ENCODE measurements around the gene BBS1. TPM values are rescaled to one million over a fixed set of nuclear protein-coding genes. Genes with fewer than 3 reads are reported as not detected.
A peak's percentile ranks its signal among the peaks of the same experiment; 100 is the strongest.

BBS1 gene
- total RNA-seq, 2 experiments from 2014 or later = 22.6 to 26.4 TPM

DNA sequence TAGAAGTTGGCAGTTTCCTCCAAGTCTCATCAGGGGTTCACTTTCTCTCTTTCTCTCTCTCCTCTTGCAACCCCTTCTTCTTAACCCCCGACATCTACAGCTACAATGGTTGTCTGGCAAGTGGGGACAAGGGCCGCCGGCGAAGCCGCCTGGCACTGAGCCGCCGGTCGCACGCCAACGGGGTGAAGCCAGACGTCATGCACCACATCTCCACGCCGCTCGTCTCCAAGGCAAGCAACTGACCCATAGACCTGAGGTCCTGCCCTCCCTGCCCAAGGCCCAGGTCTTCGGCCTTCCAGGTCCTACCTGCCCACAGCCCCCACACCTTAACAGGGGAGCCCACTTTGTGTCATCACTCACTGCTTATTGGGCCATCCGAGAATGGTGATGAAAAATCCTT, 39.3 kb upstream of the BBS1 start:
- no peak overlapping the region for H3K4me3 Mint-ChIP-seq
- ATAC-seq (ENCODE audit: low read depth) = no peak
- H3K36me3 Mint-ChIP-seq = peaks cover 1% of the 10 kb centered on the region
- no peaks in the 10 kb centered on the region for H3K9me3 Mint-ChIP-seq
- peaks cover 3% of the 10 kb centered on the region for H3K27me3 Mint-ChIP-seq
- peaks cover 15% of the 10 kb centered on the region for H3K4me1 Mint-ChIP-seq
- no peak for DNase-seq
- peak overlapping the region; percentile 48 for H3K27ac Mint-ChIP-seq
- POLR2A ChIA-PET = interaction anchor here (0.6 to 1.3 kb wide), 2 partner anchors 9 to 173 kb away, joined by 3 to 5 read pairs; partner anchors contain the start of gene DPP3

DNA sequence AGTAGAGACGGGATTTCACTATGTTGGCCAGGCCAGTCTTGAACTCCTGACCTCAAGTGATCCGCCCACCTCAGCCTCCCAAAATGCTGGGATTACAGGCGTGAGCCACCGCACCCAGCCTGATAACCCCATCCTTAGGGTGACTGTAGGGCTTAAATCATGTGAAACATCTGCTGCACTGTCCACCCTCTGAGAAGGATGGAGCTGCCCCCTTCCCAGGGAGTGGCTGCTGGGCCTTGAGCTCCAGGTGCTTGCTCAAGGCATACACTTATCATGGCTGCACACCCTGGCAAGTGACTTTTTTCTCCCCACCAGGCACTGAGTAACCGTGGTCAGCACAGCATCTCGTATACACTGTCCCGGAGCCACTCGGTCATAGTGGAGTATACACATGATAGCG, 38.4 kb upstream of the BBS1 start:
- POLR2A ChIA-PET = interaction anchor here (0.6 kb wide), 1 partner anchor 172 kb away, joined by 3 read pairs; no protein-coding TSS in a partner anchor

DNA sequence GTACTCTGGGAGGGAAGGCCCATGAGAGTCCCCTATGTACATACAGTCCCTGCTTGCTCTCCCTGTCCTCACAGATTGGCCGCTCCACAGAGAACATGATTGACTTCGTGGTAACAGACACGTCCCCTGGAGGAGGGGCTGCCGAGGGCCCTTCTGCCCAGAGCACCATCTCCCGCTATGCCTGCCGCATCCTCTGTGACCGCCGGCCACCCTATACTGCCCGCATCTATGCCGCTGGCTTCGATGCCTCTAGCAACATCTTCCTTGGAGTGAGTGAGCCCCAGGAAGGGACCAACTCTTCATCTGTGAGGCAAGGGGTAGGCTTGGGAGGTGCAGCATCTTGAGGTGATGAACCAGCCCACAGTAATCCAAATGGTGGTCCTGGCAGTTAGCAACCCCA, 37.3 kb upstream of the BBS1 start:
- Mint-ChIP-seq H3K27me3 (peaks cover 1% of the 10 kb centered on the region), H3K4me1 (peaks cover 7% of the 10 kb centered on the region), H3K27ac (no peak overlapping the region), H3K4me3 (no peak overlapping the region), H3K36me3 (peaks cover 1% of the 10 kb centered on the region), H3K9me3 (no peaks in the 10 kb centered on the region)
- DNase-seq (no peak), ATAC-seq (ENCODE audit: low read depth) (no peak)
- POLR2A ChIA-PET = no interaction called here

More for the DNA sequence above, 38.4 kb upstream of the BBS1 start:
- ATAC-seq (ENCODE audit: low read depth) = no peak
- Mint-ChIP-seq H3K4me3 (no peak overlapping the region), H3K27me3 (peaks cover 3% of the 10 kb centered on the region), H3K27ac (no peak overlapping the region), H3K36me3 (peaks cover 1% of the 10 kb centered on the region), H3K9me3 (no peaks in the 10 kb centered on the region), H3K4me1 (peaks cover 13% of the 10 kb centered on the region)
- DNase-seq = no peak

DNA sequence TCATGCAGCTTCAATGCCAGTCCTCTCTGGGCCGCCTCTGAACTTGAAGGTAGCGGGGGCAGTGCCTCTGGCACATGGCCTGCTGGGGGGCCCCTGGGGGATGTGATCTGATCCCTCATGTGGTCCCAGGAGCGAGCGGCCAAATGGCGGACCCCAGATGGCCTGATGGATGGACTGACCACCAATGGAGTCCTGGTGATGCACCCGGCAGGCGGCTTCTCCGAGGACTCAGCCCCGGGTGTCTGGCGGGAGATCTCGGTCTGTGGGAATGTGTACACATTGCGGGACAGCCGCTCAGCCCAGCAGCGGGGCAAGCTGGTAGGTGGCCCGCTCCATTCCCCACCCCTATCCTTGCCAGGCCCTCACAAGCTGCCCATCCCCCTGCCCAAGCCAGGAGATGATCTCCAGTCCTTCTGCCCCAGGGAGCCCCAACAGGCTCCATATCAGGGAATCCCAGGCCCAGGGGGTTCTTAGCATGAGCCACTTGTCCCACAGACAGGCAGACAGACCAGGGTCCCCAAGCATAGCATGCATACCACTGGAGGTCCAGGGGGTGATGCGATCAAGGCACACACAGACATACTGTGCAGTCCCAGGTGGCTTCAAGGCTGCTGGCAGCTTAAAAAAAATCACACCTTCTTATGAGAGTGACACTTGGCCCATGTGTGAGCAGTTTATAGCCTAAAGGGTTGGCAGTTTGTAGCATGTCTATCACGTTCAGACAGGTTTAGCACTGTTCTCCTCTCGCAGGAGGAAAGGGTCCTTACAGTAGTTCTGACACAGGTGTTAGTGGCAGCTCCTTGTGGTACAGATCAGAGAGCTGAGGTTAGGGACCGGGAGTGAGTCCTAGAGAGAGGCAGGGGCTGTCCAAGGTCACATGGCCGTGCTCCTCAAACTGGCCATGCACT, 36.6 kb upstream of the BBS1 start:
- Mint-ChIP-seq H3K4me1 (peaks cover 6% of the 10 kb centered on the region), H3K36me3 (peaks cover 1% of the 10 kb centered on the region), H3K9me3 (no peaks in the 10 kb centered on the region), H3K27me3 (no peaks in the 10 kb centered on the region), H3K27ac (no peak overlapping the region), H3K4me3 (no peak overlapping the region)
- ATAC-seq (ENCODE audit: low read depth) (no peak), DNase-seq (no peak)
- POLR2A ChIA-PET = no interaction called here

DNA sequence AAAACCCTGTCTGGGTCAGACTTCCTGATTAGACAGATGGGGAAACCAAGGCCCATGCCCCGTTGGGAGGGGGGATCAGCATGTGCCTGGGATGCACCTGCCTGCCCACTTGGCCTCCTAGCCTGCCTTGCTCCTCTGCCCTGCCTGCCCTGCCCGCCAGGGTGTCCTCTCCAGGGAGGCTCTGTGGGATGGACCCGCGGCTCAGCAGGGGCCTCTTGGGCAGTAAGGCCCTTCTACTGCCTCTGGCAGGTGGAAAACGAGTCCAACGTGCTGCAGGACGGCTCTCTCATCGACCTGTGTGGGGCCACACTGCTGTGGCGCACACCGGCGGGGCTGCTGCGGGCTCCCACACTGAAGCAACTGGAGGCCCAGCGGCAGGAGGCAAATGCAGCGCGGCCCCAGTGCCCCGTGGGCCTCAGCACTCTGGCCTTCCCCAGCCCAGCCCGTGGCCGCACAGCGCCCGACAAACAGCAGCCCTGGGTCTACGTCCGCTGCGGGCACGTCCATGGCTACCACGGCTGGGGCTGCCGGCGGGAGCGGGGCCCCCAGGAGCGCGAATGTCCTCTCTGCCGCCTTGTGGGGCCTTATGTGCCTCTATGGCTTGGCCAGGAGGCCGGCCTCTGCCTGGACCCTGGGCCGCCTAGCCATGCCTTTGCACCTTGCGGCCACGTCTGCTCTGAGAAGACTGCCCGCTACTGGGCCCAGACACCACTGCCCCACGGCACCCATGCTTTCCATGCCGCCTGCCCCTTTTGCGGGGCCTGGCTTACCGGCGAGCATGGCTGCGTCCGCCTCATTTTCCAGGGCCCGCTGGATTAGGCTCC, 34.9 kb upstream of the BBS1 start:
- POLR2A ChIA-PET = no interaction called here
- ATAC-seq (ENCODE audit: low read depth) = no peak
- no peaks in the 10 kb centered on the region for H3K27me3 Mint-ChIP-seq
- H3K9me3 Mint-ChIP-seq = no peaks in the 10 kb centered on the region
- no peak overlapping the region for H3K4me3 Mint-ChIP-seq
- no peak overlapping the region for H3K27ac Mint-ChIP-seq
- H3K4me1 Mint-ChIP-seq = peaks cover 10% of the 10 kb centered on the region
- H3K36me3 Mint-ChIP-seq = peaks cover 1% of the 10 kb centered on the region
- no peak for DNase-seq

DNA sequence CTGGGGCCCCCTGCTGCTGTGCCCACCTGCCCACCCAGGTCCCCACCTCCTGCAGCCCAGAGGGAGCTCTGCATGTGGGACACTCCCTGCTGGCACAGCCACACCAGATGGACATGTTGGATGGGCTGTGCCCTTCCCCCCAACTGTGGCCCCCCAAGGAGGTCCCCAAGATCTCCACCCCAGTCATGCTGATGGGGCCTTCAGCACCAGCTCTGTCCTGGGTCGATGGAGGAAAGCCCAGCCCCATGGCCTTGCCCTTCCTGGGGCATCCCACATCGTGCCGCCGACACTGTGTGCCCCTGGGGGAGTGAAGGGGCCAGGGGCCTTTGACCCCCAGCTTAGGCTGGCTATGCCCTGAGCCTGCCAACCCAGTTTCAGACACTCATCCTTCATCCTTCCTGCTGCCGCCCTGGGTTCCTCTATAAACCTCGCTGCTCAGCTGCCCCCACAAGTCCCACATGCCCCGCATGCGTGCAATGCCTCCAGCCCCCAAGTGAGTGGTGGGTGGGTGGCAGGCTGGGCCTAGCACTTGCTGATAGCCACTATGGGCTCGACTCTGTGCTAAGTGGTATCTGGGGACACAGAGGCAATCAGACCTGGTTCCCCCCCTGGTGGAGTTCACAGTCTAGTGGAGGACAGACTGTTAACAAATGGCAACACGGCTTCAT, 34.1 kb upstream of the BBS1 start:
- POLR2A ChIA-PET = no interaction called here
- Mint-ChIP-seq H3K36me3 (no peaks in the 10 kb centered on the region), H3K27ac (no peak overlapping the region)

DNA sequence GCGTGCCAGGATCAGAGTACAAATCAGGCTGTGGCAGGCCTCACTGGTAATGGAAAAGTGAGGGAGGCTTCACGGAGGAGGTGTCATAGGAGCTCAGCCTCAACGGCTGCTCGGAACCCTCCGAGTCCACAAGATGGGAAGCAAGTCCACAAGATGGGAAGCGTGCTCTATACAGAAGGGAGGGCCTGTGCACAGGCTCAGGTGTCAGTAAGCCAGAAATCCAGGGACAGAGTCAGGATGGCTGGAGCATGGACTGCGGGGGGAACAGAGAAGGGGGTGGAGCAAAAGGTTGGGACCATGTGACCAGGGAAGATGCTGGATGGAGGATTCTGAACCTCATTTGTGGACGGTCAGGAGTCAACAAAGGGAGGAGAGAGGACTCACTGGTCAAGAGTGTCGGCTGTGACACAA, 33.6 kb upstream of the BBS1 start:
- H3K27ac Mint-ChIP-seq = no peak overlapping the region
- POLR2A ChIA-PET = no interaction called here

More for the DNA sequence above, 34.1 kb upstream of the BBS1 start:
- ATAC-seq (ENCODE audit: low read depth) (no peak), DNase-seq (no peak)
- Mint-ChIP-seq H3K27me3 (no peaks in the 10 kb centered on the region), H3K9me3 (no peaks in the 10 kb centered on the region), H3K4me3 (no peak overlapping the region), H3K4me1 (peaks cover 15% of the 10 kb centered on the region)

DNA sequence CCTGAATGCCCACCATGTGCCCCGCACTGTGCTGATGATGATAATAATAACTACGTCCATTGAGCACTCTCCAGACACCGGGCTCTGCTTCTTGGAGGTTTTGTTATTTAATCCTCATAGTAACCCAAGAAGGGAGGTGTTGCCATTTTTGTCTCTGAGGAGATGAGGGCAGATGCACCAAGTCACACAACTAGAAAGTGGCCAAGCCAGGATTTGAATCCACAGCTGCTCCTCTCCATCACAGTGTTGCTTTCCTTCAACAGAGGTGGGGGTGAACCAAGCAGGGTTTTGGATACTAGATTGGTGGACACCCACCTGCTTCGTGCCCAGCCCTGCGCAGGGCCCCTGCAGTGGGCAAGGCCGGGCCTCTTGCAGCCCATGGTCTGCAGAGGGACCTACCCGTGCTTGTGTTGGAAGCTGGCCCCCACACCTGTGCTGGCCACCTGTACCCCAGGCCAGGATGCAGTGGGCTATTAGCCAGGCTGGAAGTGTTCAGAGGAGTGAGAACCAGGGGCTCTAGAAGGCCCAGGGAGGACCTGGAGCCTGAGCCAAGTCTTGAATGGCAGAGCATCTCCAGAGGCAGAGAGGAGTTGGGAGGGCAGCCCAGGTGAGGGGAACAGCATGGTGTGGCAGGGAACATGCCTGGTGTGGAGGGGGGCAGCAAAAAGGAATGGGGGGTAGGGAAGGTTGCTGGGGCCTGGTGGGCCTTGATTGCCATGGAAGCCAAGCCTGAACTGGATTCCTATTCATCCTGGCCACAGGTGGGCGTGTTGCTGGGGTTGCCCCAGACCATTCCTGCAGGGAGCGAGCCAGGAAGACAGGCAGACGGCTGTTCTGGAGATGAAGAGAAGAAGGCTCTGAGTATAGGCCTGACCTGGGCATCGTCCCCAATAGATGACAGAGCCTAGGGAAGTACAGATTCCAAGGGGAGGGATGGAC, 32.9 kb upstream of the BBS1 start:
- no peak for DNase-seq
- no peaks in the 10 kb centered on the region for H3K27me3 Mint-ChIP-seq
- peaks cover 18% of the 10 kb centered on the region for H3K4me1 Mint-ChIP-seq
- no peak overlapping the region for H3K27ac Mint-ChIP-seq
- H3K4me3 Mint-ChIP-seq = no peak overlapping the region
- no peak for ATAC-seq (ENCODE audit: low read depth)
- POLR2A ChIA-PET = no interaction called here
- H3K9me3 Mint-ChIP-seq = no peaks in the 10 kb centered on the region
- H3K36me3 Mint-ChIP-seq = no peaks in the 10 kb centered on the region

More for the DNA sequence above, 33.6 kb upstream of the BBS1 start:
- Mint-ChIP-seq H3K4me3 (no peak overlapping the region), H3K4me1 (peaks cover 15% of the 10 kb centered on the region), H3K36me3 (no peaks in the 10 kb centered on the region), H3K27me3 (no peaks in the 10 kb centered on the region), H3K9me3 (no peaks in the 10 kb centered on the region)
- DNase-seq (no peak), ATAC-seq (ENCODE audit: low read depth) (no peak)

DNA sequence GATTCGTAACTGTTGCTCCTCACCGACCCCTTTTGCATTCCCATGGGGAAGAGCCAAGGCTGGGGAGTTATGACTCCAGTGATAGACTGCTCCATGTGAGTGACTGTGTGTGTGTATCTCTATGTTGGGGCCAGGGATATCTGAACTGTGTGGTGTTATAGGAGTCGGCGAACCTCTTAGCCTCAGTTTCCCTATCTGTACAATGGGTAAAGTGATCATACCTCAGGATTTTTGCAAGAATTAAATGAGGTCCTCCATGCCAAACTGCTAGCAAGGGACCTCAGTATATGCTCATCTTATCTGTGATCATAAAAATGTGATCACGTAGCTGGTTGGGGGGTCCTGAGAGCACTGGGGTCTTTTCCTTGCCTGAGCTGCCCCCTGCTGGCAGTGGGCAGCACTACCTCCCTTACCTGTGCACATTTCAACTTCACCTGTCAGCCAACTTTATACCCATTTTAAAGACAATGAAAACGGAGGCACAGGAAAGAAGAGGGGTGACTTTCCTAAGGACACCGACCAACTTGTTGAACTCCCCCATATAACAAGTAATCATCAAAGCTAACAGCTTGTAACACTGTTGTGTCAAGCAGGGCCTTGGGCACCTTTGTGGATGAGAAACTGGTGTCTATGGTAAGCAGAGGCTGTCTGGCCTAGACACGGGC, 31.6 kb upstream of the BBS1 start:
- POLR2A ChIA-PET = no interaction called here
- peak; percentile 59 for DNase-seq
- no peaks in the 10 kb centered on the region for H3K36me3 Mint-ChIP-seq
- no peak for ATAC-seq (ENCODE audit: low read depth)
- peaks cover 20% of the 10 kb centered on the region for H3K4me1 Mint-ChIP-seq
- no peaks in the 10 kb centered on the region for H3K9me3 Mint-ChIP-seq
- H3K27me3 Mint-ChIP-seq = no peaks in the 10 kb centered on the region
- H3K27ac Mint-ChIP-seq = peak overlapping the region; percentile 88
- peak overlapping the region; percentile 94 for H3K4me3 Mint-ChIP-seq

DNA sequence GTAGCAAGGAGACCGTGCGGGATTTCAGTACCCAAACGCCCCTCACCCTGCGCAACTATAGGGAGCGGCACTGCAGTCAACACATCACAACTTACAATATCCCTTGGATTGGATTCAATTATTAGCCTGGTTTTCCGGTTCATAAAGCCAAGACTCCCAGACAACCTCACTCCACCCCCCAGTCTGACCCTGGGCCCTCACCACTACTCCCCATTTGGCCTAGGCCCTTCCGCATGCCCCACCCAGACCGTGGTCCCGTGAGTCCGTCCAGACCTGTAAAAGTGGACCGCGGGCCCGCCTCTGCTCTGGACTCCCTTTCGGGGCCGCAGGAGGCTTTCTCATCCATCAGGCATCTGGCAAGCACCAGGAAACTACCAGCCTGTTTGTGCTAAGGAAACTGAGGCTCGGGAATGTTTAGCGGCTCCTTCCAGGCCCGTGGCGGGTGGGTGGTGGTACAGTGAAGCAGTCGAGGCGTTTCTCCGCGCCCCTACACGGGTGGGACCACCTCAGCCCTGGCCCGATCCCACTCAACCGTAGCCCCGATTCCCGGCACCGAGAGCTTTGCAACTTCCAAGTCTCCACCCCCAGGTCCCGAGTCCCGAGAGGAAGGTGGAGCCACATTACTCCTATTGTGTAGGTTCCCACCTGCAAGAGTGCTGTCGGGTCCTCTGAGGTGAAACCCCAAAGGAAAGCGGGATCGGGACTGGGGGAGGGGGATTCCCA, 30.9 kb upstream of the BBS1 start:
- H3K27ac Mint-ChIP-seq = peak overlapping the region; percentile 88
- POLR2A ChIA-PET = interaction anchor here (0.6 to 2.1 kb wide), 21 partner anchors 9 to 479 kb away, joined by 3 to 22 read pairs (median 4); partner anchors contain the start of genes ACTN3, BANF1, EIF1AD and MRPL11
- no peaks in the 10 kb centered on the region for H3K27me3 Mint-ChIP-seq
- H3K4me1 Mint-ChIP-seq = peaks cover 20% of the 10 kb centered on the region
- ATAC-seq (ENCODE audit: low read depth) = no peak
- H3K4me3 Mint-ChIP-seq = peak overlapping the region; percentile 94
- DNase-seq = peak; percentile 48
- H3K9me3 Mint-ChIP-seq = no peaks in the 10 kb centered on the region
- no peaks in the 10 kb centered on the region for H3K36me3 Mint-ChIP-seq

DNA sequence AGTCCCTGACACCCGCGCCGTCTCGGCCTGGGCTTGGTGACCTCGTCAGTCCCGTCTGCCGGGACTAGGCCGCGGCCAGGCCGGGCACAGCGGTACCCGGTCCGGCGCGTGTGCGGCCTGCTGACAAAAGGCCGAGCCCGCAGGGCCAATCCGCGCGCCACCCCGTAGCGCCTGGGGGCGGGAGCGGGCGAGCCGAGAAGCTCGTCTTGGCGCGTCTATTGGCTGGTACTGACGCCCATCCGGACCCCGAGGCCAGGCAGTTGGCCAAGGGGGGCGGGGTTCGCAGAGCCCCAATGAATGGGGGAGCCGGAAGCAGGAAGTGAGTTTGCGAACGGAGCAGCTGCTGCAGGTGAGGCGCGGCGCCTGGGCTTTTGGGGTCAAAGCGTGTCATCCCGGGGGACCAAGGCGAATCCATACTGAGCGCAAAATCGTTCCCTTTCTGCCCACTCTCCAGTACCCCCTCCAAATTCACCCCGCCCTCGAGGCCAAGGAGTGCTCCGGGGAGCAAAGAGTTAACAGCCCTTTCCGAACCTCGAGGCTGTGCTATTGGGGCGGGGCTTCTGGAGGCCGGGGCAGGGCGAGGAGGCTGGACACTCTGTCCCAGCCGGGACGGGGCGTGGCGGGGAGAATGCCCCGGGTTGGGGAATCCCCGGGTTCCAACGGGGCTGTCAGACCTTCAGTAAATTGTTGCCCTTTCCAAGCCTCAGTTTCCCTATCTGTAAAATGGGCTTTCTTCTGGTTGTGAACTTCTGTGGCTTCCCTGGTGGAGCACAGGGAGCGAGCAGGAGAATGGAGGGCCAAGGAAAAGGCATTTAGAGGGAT, 30.1 kb upstream of the BBS1 start, which contains the start of gene DPP3:
DPP3 (plus strand) TSS at position 318 of the 822 bp plus-strand sequence. CDS start 1,767 bp downstream, outside the sequence.
- DNase-seq (peak; percentile 96), ATAC-seq (ENCODE audit: low read depth) (peak; percentile 97)
- Mint-ChIP-seq H3K27me3 (no peaks in the 10 kb centered on the region), H3K4me1 (peaks cover 20% of the 10 kb centered on the region), H3K36me3 (no peaks in the 10 kb centered on the region), H3K4me3 (peak within 1 kb of the TSS; percentile 94), H3K27ac (peak within 1 kb of the TSS; percentile 88), H3K9me3 (no peaks in the 10 kb centered on the region)
- POLR2A ChIA-PET = interaction anchor here (0.6 to 2.1 kb wide), 22 partner anchors 9 to 478 kb away, joined by 3 to 22 read pairs (median 4); partner anchors contain the start of genes ACTN3, BANF1, EIF1AD and MRPL11
